NCI-H146 treated with DMSO at 0.1 percent for 48 hours (cell line): Measurements from ENCODE around the gene GFOD1.

Experiments used
- DNase-seq: peaks from one replicate; lab custom pipeline; 2025; ENCODE audit not compliant: unreplicated experiment; lab: John Stamatoyannopoulos, UW

GFOD1 gene

DNA sequence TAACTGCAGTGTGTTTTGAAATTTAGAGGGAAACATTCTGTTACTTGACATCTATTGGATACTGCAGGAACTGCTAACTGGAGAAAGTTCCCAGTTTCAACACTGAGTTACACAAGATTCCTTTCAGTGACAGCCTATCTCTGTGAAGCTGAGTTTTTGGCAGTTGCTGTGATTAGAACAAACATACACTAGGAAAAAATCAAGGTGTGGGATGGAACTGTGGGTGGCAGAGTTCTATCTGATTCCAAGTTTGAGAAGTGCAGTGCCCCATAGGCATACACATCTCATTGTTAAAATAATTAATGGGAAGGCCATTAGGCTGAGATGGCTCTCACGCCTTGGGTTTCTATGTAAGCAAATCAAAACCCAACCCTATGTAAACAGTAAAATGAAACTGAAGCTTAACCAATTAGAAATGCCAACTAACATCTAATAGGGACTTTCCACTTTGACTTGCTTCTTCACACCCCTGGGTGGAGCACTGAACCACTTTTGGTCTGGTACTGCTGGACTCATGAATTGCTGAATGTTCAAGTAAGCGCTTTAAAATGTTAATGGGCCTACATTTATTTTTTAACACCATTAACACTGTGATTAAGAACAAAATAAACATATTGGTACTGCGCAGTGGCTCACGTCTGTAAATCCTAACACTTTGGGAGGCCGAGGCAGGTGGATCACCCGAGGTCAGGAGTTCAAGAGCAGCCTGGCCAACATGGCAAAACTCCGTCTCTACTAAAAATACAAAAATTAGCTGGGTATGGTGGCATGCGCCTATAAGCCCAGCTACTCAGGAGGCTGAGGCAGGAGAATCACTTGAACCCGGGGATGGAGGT lies 103.9 kb downstream of the GFOD1 start:
- DNase-seq = peak; percentile 67

DNA sequence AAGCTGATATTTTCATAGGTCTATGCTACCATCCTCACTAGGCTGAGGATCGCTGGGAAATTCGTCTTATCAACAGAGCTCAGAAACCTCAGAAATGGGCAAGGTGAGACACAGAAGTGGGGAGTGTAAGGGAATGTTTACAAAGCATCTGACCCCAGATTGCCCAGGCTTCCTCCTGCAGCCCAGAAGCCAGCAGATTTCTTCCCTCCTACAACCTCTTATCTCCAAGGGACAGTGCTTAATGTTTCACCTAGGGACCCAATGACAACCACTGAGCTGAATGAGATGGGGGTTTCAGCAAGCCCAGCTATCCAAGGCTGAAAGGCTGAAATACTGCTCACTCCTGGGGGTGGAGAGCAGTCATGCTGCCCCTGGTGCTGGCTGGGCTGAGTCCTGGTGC lies 106.6 kb downstream of the GFOD1 start:
- no peak for DNase-seq

DNA sequence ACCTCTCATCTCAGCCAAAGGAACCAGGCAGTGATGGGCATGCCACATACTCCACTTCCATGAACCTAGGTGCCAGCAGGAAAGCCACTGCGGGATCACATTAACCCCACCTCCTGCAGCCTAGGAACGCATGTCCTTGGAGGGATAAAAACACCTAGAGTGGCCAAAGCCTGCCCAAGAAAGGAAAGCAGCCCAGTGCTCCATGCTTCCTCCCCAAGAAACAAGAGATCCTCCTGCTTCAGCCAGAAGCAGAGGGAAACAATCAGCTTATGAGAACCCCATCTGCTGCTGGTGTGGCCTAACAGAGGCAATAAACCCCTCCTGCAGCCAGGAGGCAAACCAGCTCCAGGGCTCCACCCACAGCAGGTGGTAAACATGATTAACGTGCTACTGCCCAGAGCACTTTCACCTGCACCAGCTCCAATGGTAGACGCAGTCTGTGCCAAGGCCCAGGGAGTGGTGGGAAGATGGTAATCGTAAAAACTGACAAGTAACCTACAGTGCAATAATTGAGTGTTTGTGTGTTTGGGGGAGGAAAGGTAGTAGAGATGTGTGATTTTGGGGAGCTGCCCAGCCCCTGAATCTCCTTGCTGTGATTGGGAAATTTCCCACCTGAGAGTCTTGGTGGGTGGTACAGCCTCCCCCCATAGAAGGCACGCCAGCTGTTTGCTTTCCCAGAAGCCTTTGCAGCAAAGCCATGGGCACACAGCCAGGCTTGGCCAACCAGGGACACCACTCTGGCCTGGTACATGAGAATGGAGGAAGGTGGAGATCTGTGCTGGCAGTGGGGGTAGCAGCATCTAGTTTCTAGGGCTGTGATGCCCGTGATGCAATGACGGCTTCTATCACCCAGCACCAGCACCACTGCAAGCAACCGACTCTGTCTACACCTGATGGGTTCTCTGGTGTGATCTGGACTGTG lies 108.5 kb downstream of the GFOD1 start:
- peak; percentile 42 for DNase-seq

DNA sequence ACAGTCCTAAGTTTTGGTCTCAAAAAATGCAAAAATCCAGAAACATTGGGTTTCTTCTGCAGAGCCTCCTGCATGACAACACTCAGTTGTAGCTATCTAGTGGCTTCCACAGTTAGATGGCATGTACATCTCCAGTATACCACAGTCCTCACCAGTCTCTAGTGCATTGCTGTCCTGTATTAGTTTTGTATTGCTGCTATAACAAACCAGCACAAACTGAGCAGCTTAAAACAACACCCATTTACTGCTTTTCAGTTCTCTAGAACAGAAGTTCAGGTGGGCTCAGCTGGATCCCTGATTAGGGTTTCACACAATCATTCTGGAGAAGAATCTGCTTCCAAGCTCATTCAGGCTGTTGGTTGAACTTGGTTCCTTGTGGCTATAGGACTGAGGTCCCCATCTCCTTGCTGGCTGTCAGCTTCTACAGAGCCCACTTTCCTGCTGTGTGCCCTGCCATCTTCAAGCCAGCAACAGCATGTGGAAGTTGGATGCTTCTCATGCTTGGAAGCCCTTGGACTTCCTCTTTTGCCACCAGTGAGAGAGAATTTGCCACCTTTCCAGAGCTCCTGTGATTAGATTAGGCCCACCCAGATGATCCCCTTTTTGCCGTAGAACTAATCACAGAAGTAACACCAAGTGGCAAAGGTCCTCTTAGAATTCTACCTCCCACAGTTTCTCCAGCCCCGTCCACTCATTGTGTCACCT lies 110.2 kb downstream of the GFOD1 start:
- DNase-seq = no peak

GRCh38 chr6:13375360-13375878 lies 112.0 kb downstream of the GFOD1 start:
- no peak for DNase-seq

DNA sequence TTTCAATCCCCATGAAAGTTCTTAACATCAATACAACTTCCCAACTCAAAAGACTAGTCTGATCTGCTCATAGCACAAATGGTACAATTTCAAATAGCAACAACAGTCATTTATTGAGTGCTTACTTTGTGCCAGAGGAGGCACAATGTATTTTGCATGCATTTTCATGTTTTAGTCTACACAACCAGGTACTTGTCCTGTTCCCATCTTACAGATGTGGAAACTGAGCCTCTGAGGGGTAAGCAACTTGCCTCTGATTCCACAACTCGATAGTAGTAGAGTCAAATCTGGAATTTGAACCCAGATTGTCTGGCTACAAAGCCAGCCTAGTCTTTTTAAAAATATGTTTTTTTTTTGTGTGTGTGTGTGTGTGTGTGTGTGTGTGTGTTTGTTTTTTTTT lies 113.5 kb downstream of the GFOD1 start:
- no peak for DNase-seq

- DNase-seq = no peak
Measured at GRCh38 chr6:13373488-13373886, 113.9 kb downstream of the GFOD1 start.

DNA sequence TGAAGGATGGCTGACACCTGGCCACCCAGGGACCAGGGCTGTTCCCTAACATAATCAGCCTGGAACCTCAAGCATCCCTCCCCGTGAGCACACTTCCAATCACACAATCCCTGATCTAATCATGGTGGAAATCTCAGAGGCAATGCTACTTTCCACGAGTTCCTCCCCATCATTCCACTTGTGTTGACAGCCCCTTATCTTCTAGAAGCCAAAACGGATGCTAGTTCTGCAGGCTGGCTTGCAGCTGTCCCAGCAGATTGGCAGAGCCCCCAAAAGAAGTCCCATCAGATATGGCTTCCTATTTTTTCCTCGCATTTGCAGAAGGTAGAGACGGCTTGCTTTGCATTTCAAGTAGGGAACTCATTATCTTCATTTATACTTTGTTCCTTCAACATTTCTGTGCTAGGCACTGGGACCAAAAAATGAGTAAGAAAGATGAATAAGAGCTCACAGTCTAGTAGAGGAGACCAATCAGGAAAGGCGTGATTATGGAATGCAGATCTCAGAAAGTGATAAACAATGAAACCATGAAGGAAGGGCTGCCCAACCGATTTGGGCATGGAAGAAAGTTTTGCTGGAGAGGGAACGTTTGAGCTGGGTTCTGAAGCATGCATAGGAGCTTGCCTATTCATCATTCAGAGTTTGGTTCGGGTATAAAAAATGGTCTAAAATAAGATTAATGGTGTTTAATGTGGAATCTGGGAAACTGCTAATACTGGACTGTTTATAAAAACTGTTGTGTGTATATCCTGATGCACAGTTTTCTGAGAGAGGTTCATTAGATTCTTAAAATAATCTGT lies 114.5 kb downstream of the GFOD1 start:
- DNase-seq = no peak

GRCh38 chr6:13372076-13372475 lies 115.3 kb downstream of the GFOD1 start:
- DNase-seq = no peak

DNA sequence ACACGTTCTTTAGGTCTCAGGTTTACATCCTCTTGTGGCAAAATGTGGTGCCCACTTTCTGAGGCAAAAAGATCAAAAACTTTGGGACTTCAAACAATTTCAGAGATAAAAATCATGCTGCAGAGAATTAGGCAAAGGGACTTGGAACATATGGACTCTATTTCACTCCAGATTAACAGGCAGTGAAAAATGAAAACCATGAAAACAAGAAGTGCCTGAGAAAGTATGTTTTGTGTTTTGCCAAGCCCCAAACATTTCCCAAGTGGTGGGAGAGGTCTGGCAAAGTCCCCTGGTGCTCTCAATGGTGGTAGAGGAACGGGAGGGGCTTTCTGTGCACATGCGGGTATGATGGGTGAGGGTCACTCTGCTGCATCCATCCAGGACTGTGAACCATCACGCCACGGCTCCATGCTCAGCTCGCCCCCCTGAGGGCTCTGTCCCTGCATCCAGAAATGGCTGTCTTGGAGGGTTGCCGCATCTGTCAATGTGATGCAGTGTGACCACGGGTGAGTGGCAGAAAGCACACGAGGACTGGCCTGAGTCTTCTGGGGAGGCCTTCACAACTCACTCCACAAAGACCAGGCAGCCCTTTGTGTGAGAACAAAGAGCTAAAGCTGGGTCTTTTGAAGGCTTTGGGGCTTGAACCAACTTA lies 115.9 kb downstream of the GFOD1 start:
- DNase-seq = no peak

DNA sequence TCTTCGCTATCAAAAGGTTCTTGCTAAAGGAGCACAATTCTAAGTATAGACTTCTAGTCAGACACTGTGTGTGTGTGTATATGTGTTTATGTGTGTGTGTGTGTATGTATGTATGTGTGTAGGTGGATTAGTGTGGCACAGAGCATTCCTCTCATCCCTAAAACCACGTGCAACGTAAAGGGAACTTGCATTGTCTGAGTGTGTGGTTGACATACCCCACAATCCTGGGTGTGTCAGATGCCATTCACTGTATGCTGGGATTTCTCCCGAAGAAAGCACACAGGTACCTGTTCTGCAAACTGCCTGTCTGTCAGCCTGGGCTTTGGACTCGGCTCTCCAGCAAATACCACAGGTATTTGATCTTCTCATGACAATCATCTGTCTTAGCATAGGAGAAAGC lies 116.8 kb downstream of the GFOD1 start:
- no peak for DNase-seq

- DNase-seq = no peak
Measured at GRCh38 chr6:13369591-13369990, 117.8 kb downstream of the GFOD1 start.

GRCh38 chr6:13368731-13369115 lies 118.7 kb downstream of the GFOD1 start:
- no peak for DNase-seq

- DNase-seq = peak; percentile 11
Measured at GRCh38 chr6:13368079-13368730, 119.2 kb downstream of the GFOD1 start.

DNA sequence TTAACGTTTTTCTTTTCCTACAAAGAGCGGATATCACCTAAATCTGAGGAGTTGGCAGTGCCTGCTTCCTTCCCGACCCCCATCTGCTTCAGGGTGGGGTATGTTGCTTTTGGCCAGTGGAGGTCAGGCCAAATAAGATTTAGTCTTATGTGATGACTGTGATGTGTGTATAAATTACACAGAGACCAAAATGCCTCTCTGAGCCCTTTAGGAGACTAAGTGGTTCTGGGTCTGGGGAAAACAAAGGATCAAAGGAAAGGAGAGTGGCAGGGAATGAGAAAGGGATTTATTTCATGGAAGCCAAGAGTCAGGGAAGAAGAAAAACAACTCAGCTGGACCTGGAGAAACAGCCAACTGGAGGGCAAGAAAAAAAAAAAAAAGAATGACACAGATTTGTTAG lies 120.0 kb downstream of the GFOD1 start:
- no peak for DNase-seq

- DNase-seq = no peak
Measured at GRCh38 chr6:13365320-13365719, 122.1 kb downstream of the GFOD1 start.

GRCh38 chr6:13364842-13365241 lies 122.6 kb downstream of the GFOD1 start:
- no peak for DNase-seq

DNA sequence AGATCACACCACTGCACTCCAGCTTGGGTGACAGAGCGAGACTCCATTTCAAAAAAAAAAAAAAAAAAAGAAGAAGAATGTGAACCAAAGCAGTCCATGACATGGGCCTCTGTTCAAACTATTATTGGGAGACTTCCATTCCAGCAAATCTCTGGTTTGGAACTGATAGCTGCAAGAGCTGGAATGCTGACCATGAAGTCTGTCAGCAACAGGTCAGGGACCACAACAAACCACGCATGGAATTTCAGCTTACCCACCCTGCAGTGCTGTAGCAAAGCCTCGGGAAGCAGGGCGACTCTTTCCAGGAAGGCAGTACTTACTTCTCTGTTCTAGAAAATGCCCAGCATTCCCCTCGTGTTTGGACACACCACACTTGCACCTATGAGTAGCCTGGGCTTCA lies 125.0 kb downstream of the GFOD1 start:
- no peak for DNase-seq
